Stimulated activated CD4-positive, alpha-beta T cell treated with anti-CD3 and anti-CD28 coated beads, Interleukin-15, amount 100 ng/mL, for 24 hours (primary cell): ENCODE data around the gene MST1.

ENCODE experiments used
- DNase-seq: peaks from one replicate; pipeline ENCODE4 v3.0.0-alpha.2; 2020

MST1 gene

GRCh38 chr3:49654955-49655556 lies 34.2 kb downstream of the MST1 start:
- no peak for DNase-seq

GRCh38 chr3:49654176-49654825 lies 35.0 kb downstream of the MST1 start:
- DNase-seq = no peak

GRCh38 chr3:49653621-49654020 lies 35.7 kb downstream of the MST1 start:
- no peak for DNase-seq

- no peak for DNase-seq
Observed at GRCh38 chr3:49652903-49653415, 36.3 kb downstream of the MST1 start.

- DNase-seq = no peak
Observed at GRCh38 chr3:49652218-49652902, 36.9 kb downstream of the MST1 start.

GRCh38 chr3:49650637-49651036 lies 38.6 kb downstream of the MST1 start:
- no peak for DNase-seq

GRCh38 chr3:49650177-49650576 lies 39.1 kb downstream of the MST1 start:
- DNase-seq = no peak

GRCh38 chr3:49649576-49649975 lies 39.7 kb downstream of the MST1 start:
- no peak for DNase-seq

- DNase-seq = no peak
Observed at GRCh38 chr3:49648354-49649019, 40.8 kb downstream of the MST1 start.

- no peak for DNase-seq
Observed at GRCh38 chr3:49647741-49648140, 41.5 kb downstream of the MST1 start.

GRCh38 chr3:49646236-49646635 lies 43.0 kb downstream of the MST1 start:
- no peak for DNase-seq

- DNase-seq = no peak
Observed at GRCh38 chr3:49644684-49645083, 44.6 kb downstream of the MST1 start.

GRCh38 chr3:49642708-49643145 lies 46.5 kb downstream of the MST1 start:
- no peak for DNase-seq

- DNase-seq = no peak
Observed at GRCh38 chr3:49641921-49642707, 47.2 kb downstream of the MST1 start.

GRCh38 chr3:49641292-49641691 lies 48.0 kb downstream of the MST1 start:
- no peak for DNase-seq

GRCh38 chr3:49639551-49639950 lies 49.7 kb downstream of the MST1 start:
- no peak for DNase-seq

GRCh38 chr3:49638445-49638844 lies 50.8 kb downstream of the MST1 start:
- no peak for DNase-seq

- no peak for DNase-seq
Observed at GRCh38 chr3:49636883-49637609, 52.2 kb downstream of the MST1 start.

- no peak for DNase-seq
Observed at GRCh38 chr3:49634736-49635135, 54.5 kb downstream of the MST1 start.
